Fibroblast of skin of back (primary cell): Measurements from ENCODE around the gene SPRR2F. TPM values are rescaled to one million over a fixed set of nuclear protein-coding genes. Genes with fewer than 3 reads are reported as not detected.
"Not testable (repeated sequence)": the region's sequence is repeated elsewhere in the genome, so short reads cannot be mapped to it uniquely, and the experiment has no call there.

Experiments
- DNase-seq: peaks from one replicate; pipeline ENCODE4 v3.0.0-alpha.2; 2013
- polyA plus RNA-seq, 2 experiments: library from polyadenylated mRNA; unstranded; fragments of 120-200 nt; gene quantifications; one replicate each; pipeline ENCODE4 v1.2.1, GENCODE V29; 2013; ENCODE audit not compliant: insufficient read length in 2 of 2

SPRR2F gene
- not detected for polyA plus RNA-seq (2013, experiment 1 of 2; ENCODE audit: insufficient read length)
- polyA plus RNA-seq (2013, experiment 2 of 2; ENCODE audit: insufficient read length), result not detected

- no peak for DNase-seq
These were observed at the start of gene SPRR2F for GRCh38 chr1:153113416-153113815. SPRR2F (minus strand) TSS chr1:153113516; CDS start chr1:153112733, 783 bp downstream.

GRCh38 chr1:153155541-153155940 is 42.2 kb upstream of the SPRR2F start:
- DNase-seq, result no peak

- no peak for DNase-seq
These were observed 39.2 kb upstream of the SPRR2F start for GRCh38 chr1:153152481-153152880.

GRCh38 chr1:153150846-153151245 is 37.5 kb upstream of the SPRR2F start, which contains the start of gene SPRR2G:
SPRR2G (minus strand) TSS chr1:153150890; CDS start chr1:153150110, 780 bp downstream.
- DNase-seq, result no peak

- no peak for DNase-seq
These were observed 28.1 kb upstream of the SPRR2F start for GRCh38 chr1:153141377-153141776.

- DNase-seq, result no peak
These were observed 27.2 kb upstream of the SPRR2F start for GRCh38 chr1:153140484-153140883.

- no peak for DNase-seq
These were observed 20.4 kb upstream of the SPRR2F start for GRCh38 chr1:153133743-153134142.

GRCh38 chr1:153133267-153133666 is 20.0 kb upstream of the SPRR2F start:
- DNase-seq, result no peak

GRCh38 chr1:153128688-153129087 is 15.4 kb upstream of the SPRR2F start:
- DNase-seq, result not testable (repeated sequence)

- no peak for DNase-seq
These were observed 14.0 kb upstream of the SPRR2F start for GRCh38 chr1:153127296-153127695.

GRCh38 chr1:153125536-153125935 is 12.2 kb upstream of the SPRR2F start:
- no peak for DNase-seq

GRCh38 chr1:153123793-153124192 is 10.5 kb upstream of the SPRR2F start:
- not testable (repeated sequence) for DNase-seq

- DNase-seq, result no peak
These were observed 9.6 kb upstream of the SPRR2F start for GRCh38 chr1:153122831-153123421.

GRCh38 chr1:153120945-153121344 is 7.6 kb upstream of the SPRR2F start:
- DNase-seq, result no peak

GRCh38 chr1:153119491-153119971 is 6.2 kb upstream of the SPRR2F start:
- no peak for DNase-seq

GRCh38 chr1:153115264-153115663 is 1.9 kb upstream of the SPRR2F start:
- not testable (repeated sequence) for DNase-seq

GRCh38 chr1:153112454-153112853 is 862 bp downstream of the SPRR2F start:
- DNase-seq, result not testable (repeated sequence)

- peak; percentile 14 for DNase-seq
These were observed 13.1 kb downstream of the SPRR2F start for GRCh38 chr1:153100245-153100644.

- no peak for DNase-seq
These were observed 13.8 kb downstream of the SPRR2F start for GRCh38 chr1:153099461-153100045.

GRCh38 chr1:153095764-153096163 is 17.6 kb downstream of the SPRR2F start:
- DNase-seq, result no peak

GRCh38 chr1:153094426-153094825 is 18.9 kb downstream of the SPRR2F start, which contains the start of gene SPRR2E:
SPRR2E (minus strand) TSS chr1:153094526; CDS start chr1:153093751, 775 bp downstream.
- DNase-seq, result no peak

GRCh38 chr1:153087652-153088051 is 25.7 kb downstream of the SPRR2F start:
- no peak for DNase-seq

GRCh38 chr1:153081736-153082135 is 31.6 kb downstream of the SPRR2F start:
- DNase-seq, result no peak
